ENCODE results near the gene SAMD3. TPM values are rescaled to one million over a fixed set of nuclear protein-coding genes. Genes with fewer than 3 reads are reported as not detected.

Gene SAMD3
- total RNA-seq (2016; rRNA removed; fragmentation: Illumina TruSeq; extraction: Trizol), result not detected in 2 replicates
- not detected in 2 replicates for total RNA-seq (2016; cell fraction: cytosol; rRNA removed; fragmentation: Illumina TruSeq; extraction: Trizol; ENCODE audit: low read depth)
- not detected in 2 replicates for total RNA-seq (2016; cell fraction: insoluble cytoplasmic fraction; rRNA removed; fragmentation: Illumina TruSeq; extraction: Trizol)
- not detected in 2 replicates for total RNA-seq (2016; cell fraction: membrane; rRNA removed; fragmentation: Illumina TruSeq; extraction: Trizol)
- not detected in 2 replicates for total RNA-seq (2016; cell fraction: nucleus; rRNA removed; fragmentation: Illumina TruSeq; extraction: Trizol)
- polyA plus RNA-seq (2011; rRNA removed), result not detected in 2 replicates
- not detected in 2 replicates for polyA plus RNA-seq (2011; cell fraction: cytosol; rRNA removed)
- polyA plus RNA-seq (2011; cell fraction: nucleus; rRNA removed), result not detected in 2 replicates
- polyA plus RNA-seq (2012), result not detected in 2 replicates
- polyA plus RNA-seq (2016; cell fraction: cytosol; fragmentation: Illumina TruSeq; extraction: Trizol; ENCODE audit: low read depth), result not detected in 2 replicates
- not detected in 2 replicates for polyA plus RNA-seq (2016; cell fraction: insoluble cytoplasmic fraction; fragmentation: Illumina TruSeq; extraction: Trizol; ENCODE audit: low read depth)
- not detected in 2 replicates for polyA plus RNA-seq (2016; cell fraction: membrane; fragmentation: Illumina TruSeq; extraction: Trizol; ENCODE audit: low read depth)
- not detected in 2 replicates for polyA plus RNA-seq (2016; cell fraction: nucleus; fragmentation: Illumina TruSeq; extraction: Trizol; ENCODE audit: insufficient read depth, low read depth)
- not detected in 2 replicates for polyA minus RNA-seq (2011; rRNA and poly(A)+ RNA removed; ENCODE audit: low replicate concordance)
- not detected in 2 replicates for polyA minus RNA-seq (2011; cell fraction: cytosol; rRNA and poly(A)+ RNA removed)
- not detected in 2 replicates for polyA minus RNA-seq (2011; cell fraction: nucleus; rRNA and poly(A)+ RNA removed)
- Bru-seq, nascent RNA, result percentile 0 among the genes with signal in this experiment
- percentile 0 among the genes with signal in this experiment for BruChase-seq, experiment 1, labeled RNA remaining after a 6-hour chase
- percentile 0 among the genes with signal in this experiment for BruChase-seq, experiment 2, labeled RNA remaining after a 2-hour chase
- long read RNA-seq, experiment 1, result 0 reads
- long read RNA-seq, experiment 2, result 0 reads

- CTCF ChIA-PET (ENCODE audit: low intra/inter-chr PET ratio, low total read pairs), result no interaction called here
- no peaks in the 10 kb centered on the region for H3K36me3 ChIP-seq (replicated peaks in 1 of 2; ENCODE audit: control insufficient read depth in 1 of 2, insufficient read depth in 2 of 2, low read length in 2 of 2)
- BruUV-seq (replicated peaks), result no TSS peak
- no peak within 1 kb of the TSS for H3K27ac ChIP-seq (ENCODE audit: extremely low read length, insufficient read depth, low read length)
- POLR2A ChIA-PET, result no interaction called here
- no peak within 1 kb of the TSS for H3K4me2 ChIP-seq (ENCODE audit: low read depth, low read length)
- no peak within 1 kb of the TSS for H3K4me3 ChIP-seq (replicated peaks in 1 of 3; ENCODE audit: insufficient read depth in 1 of 3, low read depth in 2 of 3, low read length in 3 of 3)
- H3K9me3 ChIP-seq (ENCODE audit: low read length), result no peaks in the 10 kb centered on the region
- H3K27me3 ChIP-seq (ENCODE audit: control insufficient read depth in 1 of 2, insufficient read depth in 2 of 2, low read length in 2 of 2), result peaks cover 0 to 5% of the 10 kb centered on the region in 2 experiments; a peak in 2 of 5 replicates
- intact Hi-C loops (cut with micrococcal nuclease; ENCODE audit: unreplicated experiment) (no loop called here), in situ Hi-C loops (cut with HindIII; ENCODE audit: extremely low pct_ligation_motif_present, low pct_unique_long_range_greater_than_20kb) (no loop called here)
- H3K9ac ChIP-seq (ENCODE audit: insufficient read depth, low read depth, low read length), result no peak within 1 kb of the TSS
- H4K20me1 ChIP-seq (ENCODE audit: insufficient read depth, low read length), result no peaks in the 10 kb centered on the region
- no peak for DNase-seq (ENCODE audit: low spot score)
- WGBS (ENCODE audit: low lambda C conversion rate), result 2% methylated on average over 2 of the region's 2 CpGs
- no peak for ATAC-seq
- H2AFZ ChIP-seq (ENCODE audit: low read length), result no peak within 1 kb of the TSS
- no peak for FAIRE-seq
- no peaks in the 10 kb centered on the region for H3K4me1 ChIP-seq (ENCODE audit: insufficient read depth, low read length)
- no peaks in the 10 kb centered on the region for H3K79me2 ChIP-seq (ENCODE audit: insufficient read depth, low read length)
- TF ChIP-seq NFIB (CRISPR knock-in tag; IDR thresholded peaks at IDR 0.05; ENCODE audit: borderline replicate concordance) (no peak), GLMP (CRISPR knock-in tag; IDR thresholded peaks at IDR 0.05; ENCODE audit: borderline replicate concordance) (no peak), ZFP90 (CRISPR knock-in tag; IDR thresholded peaks at IDR 0.05; ENCODE audit: borderline replicate concordance) (no peak), BORCS8-MEF2B (CRISPR knock-in tag; IDR thresholded peaks at IDR 0.05) (no peak), HNF1A (IDR thresholded peaks at IDR 0.05; ENCODE audit: low read depth) (no peak), HNF1A (CRISPR knock-in tag; IDR thresholded peaks at IDR 0.05; ENCODE audit: borderline replicate concordance) (no peak), ZNF589 (CRISPR knock-in tag; conservative IDR thresholded peaks at IDR 0.05) (no peak), NKX3-1 (CRISPR knock-in tag; IDR thresholded peaks at IDR 0.05) (no peak), KLF12 (CRISPR knock-in tag; IDR thresholded peaks at IDR 0.05; ENCODE audit: borderline replicate concordance) (no peak)
Measured at GRCh38 chr6:130222775-130223174, at the start of gene SAMD3. Gene SAMD3, minus strand, starts transcription at chr6:130222951. Its CDS starts 7,678 bp downstream, at chr6:130215273.
